GM11168 (cell line): ENCODE measurements around the gene PIP5KL1.

Experiments
- in situ Hi-C: fragments of 300-500 bp; cut with MboI; formaldehyde crosslinking; loops from one replicate; pipeline ENCODE4 v1.12.0; 2022; ENCODE audit warnings: low sequenced_read_pairs; ENCODE audit not compliant: unreplicated experiment

The PIP5KL1 gene

DNA sequence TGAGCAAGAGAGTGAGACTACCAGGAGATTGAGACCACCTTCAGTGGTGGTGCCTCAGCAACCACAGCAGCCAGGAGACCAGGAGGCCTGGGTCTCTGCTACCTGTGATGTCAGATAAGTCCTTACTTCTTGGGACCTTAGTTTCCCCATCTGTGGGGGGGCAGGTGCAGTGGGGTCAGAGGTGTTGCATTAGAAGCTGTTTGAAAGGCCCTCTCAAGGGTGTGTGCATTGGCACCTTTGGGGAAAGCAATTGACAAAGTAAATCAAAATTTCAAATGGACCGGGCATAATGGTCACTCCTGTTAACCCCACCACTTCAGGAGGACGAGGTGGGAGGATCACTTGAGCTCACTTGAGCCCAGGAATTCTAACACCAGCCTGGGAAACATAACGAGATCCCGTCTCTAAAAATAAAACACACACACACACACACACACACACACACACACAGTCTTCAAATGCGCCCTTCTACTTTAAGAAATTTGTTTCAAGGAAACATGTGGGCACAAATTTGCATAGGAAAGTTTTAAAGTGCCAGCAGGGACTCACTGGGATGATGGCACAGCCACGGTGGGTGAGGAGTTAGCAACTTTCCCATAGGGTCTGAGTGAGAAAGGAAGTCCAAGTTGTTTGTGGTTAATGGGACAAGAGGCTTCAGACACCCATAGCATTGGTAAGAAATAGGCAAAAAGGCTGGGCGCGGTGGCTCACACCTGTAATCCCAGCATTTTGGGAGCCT, 51.8 kb downstream of the PIP5KL1 start:
- in situ Hi-C loops = no loop called here

DNA sequence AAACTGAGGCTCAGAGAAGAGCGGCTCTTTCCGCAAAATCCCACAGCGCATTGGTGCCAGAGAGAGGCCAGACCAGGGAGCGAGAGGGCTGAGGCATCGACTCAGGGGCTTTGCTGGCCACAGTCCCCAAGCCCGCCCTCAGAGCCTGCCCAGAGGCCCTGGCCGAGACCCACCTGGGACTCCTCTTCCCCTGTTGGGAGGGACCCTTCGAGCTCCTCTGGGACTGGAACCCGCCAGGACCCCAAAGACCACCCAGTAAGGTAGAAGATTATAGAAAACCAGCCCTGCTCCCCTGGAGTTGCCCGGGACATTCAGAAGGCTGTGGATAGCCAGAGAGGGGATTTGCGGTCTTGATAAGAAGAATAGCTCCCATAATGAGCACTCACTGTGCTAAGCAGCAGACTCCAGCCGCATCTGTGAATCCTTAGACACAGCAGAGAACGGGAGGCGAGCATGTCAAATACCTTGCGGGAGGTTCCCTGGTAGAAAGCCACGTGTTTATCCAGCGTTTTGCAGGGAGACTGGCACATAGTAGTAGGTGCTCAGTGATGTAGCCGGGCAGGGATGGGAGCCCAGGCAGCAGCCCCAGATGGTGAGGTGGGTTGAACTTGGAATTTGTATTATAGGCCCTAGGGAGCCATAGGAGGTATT, 52.5 kb downstream of the PIP5KL1 start:
- in situ Hi-C loops = no loop called here

DNA sequence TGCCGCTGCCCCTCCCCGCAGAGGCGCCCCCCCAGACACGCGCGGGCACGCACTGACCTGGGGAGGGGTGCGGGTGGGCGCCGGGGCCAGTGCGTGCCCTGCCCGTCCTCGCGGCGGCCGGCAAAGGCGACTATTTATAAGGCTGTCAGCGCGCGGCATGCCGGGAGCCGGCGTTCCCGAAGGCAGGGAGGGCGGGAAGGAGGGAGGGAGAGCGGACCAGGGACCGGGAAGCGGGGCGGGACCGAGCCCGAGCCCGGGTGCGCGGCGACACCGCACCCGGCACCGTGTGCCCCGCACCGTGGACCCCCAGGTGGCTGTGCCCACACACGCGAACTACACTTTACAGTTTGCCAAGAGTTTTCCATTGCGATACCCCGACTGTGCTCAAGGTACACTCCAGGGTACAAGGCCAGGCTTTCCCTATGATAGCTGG, 53.0 kb downstream of the PIP5KL1 start, which contains the start of gene AK1:
Gene AK1, minus strand, starts transcription at position 110 of the 433 bp plus-strand sequence. CDS start 3,058 bp downstream, outside the sequence.
- in situ Hi-C loops = no loop called here

DNA sequence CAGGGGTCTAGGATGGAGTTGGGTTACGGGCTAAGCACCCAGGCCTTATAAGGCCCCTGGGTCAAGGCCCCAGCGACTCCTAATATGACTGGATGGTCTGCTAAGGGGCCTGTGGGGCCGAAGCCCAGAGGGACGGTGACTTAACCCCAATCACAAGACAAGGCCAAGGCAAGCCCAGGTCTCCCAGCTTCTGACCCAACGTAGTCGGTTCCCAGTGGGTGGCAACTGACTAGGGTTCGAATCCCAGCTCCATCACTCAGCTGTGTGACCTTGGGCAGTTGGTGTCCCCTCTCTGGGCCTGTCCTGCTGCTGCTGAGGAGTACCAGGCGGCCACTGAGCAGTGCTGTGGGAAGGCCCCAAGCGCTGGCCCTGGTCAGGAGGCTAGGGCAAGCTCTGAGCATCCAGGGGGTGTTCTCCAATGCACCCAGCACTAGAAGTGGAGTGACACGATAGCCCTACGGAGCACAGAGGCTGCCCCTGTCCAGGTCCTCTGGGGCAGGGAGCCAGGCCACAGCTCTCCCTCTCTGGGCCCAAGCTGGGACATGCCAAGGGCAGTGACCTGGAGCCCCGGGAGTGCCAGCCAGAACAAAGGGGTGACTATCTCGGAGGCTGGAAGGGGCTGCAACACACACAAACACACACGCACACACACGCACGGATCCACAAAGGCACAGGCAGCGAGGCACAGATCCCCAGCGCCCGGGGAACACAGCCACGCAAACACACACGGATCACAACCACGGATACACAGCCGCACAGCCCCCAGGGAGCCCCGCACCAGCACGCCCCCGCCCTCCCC, 53.6 kb downstream of the PIP5KL1 start:
- in situ Hi-C loops = no loop called here

DNA sequence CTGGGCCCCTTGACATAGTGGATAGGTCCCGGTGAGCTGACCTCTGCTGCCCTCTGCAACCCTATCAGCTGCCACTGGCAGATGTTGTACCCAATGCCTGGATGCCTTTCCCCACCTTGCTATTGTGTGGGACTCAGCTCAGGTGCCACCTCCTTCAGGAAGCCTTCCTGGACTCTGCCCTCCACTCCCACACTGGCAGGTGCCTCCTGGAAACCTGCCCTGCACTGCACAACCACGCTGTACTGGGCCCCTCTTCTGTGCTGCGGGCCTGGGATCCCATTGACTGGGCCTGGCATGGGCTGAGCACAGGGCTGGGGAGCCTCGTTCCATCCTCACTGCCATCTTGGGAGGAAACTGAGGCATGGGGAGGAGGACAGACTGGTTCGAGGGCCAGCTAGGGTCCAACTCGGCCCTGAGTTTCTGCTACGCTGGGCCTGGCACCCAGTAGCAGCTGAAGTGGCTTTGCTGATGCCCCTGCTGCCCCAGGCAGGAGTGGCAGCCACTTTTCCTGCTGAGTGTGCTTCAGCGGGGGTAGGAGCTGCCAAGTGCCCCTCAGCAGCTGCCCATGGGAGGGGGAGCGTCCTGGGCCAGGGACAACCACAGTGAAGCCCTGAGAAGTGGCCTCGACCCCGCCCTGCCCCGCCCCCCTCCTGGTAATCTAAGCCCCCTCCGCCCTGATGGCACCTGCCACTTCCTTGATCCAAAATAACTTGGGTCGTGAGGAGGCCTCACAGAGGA, 54.4 kb downstream of the PIP5KL1 start:
- in situ Hi-C loops = no loop called here

DNA sequence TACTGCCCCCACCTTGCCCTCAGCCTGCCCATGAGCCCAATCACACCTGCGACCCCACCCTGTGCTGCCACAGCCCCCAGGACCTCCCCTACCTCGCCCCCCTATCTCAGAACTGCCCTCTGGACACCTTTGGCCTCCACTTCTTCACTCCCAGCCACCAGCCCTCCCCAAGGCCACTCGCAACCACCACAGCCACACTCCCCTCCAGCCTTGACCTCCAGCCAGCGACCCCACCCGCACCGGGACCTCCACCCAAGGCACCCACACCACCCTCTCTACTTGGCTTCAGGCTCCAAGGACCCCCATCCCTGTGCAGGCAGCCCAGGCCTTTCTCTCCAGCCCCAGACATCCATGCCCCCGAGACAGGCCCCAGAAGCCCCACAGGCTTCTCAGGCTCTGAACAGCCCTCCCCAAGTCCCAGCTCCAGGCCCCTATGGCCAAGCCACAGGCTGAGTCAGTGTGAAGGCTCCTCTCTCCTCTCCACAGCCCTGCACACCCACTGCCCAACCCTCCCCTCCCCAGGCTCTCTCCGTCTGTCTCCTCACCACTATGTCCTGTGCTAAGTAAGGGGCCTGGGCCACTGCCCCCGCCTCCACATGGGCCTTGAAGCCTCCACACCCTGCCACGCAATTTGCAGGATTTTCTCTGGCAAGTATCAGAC, 55.1 kb downstream of the PIP5KL1 start:
- in situ Hi-C loops = no loop called here

DNA sequence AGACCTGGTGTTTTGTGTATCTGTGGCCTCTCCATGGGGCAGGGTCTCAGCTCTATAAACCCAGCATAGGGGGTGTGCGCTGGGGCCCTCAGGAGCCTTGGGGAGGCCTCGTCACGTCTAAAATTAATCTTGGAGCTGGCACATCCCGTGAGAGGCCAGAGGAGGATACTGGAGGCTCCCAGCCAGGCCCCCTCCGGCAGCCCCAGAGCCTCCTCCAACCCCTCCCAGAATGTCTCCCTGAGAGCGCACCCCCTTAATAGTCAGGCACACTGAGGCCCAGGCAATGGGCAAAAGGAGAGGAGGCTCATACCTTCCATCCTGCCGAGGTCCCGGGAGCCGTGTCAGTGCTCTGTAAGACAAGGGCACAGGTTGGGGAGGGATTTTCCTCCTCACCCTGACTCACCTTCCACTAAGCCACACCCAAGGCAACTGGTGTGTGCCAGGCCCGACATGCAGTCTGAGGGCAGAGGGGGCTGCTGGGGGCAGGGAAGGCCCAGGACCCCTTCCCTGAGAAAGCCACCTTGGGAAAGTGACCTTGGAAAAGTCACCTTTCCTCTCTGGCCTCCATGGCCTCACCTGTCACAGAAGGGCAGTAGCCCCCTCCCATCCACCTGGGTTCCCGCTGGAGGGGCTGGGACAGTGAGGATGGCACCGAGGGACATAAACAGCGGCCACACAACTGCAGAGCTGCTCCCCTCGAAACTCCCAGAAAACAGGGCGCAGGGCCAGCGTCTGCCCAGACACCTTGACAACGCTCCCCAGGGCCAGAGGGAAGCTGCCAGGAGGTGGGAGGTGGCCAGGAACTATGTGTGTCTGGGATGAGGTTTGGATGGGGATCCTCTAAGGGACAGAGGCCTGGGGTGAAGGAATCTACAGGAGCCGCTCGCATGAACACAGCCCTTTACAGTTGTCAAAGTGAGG, 56.0 kb downstream of the PIP5KL1 start:
- in situ Hi-C loops = no loop called here

DNA sequence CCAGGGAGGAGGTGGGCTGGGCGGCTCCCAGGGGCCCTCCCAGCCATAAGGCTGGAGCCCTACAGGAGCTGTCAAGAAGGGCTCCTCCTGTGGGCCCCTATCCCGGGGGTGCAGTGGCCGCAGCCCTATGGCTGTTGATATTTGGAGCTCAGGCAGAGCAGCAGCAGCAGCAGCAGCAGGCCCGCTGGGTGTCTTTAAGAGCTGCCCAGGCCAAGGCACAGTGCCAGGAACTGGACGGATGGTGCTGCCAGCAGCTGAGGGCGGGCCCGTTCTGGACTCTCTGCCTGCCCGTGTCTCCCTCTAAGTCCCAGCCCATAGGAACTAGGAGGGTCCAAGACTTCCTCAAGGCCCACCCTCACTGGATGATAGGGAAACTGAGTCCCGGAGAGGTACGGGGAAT, 56.7 kb downstream of the PIP5KL1 start:
- in situ Hi-C loops = no loop called here

DNA sequence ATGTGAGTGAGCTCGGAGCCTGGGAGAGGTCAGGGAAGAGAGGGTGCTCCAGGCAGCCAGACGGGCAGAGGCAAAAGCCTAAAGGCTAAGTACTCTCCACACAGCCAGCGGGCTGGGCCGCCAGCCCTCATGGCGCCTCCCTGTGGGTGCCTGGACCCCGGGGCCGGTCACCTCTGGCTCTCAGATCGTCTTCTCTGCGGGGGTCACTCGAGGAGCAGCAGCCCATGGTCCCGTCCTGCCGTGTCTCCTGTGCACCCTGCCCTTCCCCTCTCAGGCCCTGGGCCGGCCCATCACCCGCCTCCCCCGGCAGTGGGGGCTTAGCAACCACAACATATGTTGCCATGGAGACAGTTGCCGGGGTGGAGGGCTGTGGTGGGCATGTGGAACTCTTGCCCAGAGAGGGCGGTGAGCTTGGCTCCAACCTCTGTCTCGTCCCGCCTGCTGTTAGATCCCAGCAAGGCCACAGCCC, 57.3 kb downstream of the PIP5KL1 start:
- in situ Hi-C loops = no loop called here

DNA sequence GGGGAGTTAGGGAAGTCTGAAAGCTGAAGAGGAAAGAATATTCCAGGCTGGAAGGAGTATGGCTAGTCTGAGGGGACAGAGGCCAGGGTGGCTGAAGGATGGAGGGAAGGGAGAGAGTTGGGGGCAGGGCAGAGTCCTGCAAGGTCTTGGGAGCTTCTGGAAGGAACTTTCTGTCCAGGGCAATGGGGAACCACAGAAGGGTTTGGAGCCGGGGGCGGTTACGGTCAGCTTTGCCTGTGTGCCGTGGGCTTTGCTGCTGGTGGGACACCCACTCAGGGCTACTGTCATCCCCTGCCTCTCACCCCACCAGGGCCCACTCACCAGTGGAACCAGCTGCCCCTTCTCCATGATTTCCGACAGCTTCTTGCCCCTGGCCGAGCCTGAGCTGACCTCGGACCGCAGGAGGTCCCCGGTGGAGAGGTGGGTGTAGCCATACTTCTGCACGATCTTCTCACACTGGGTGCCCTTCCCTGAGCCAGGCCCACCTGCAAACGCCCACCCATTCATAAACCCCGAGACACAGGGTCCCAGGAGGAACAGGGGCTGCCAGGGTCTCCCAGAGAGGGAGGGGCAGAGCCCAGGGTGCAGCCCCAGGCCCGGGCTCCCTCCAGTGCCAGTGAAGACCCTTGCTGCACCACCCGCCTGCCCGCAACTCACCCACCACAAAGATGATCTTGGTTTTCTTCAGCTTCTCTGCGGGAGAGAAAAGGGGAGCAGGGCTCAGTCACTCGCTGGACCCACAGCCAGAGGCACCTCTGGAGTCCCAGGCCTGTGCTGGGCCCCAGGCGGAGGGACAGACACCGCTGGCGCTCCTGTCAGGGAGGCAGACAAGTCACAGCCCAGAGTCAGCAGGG, 58.0 kb downstream of the PIP5KL1 start:
- in situ Hi-C loops = no loop called here

DNA sequence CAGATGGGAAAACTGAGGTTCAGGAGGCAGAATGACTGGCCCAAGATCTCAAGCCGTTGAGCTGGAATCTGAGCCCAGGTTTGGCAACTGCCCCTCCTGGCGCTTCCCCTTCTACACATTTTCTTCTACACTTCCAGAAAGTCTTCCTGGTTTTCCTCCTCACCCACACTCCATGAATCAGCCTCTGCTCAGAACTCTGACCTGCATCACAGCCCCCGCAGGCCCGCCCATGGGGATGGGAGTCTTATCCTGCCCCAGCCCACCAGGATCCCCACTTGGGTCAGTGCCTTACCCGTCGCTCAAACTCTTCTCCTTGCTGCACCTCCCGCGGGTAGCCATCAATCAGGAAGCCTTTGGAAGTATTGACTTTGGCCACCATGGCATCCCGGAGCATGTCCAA, 59.0 kb downstream of the PIP5KL1 start:
- in situ Hi-C loops = no loop called here

DNA sequence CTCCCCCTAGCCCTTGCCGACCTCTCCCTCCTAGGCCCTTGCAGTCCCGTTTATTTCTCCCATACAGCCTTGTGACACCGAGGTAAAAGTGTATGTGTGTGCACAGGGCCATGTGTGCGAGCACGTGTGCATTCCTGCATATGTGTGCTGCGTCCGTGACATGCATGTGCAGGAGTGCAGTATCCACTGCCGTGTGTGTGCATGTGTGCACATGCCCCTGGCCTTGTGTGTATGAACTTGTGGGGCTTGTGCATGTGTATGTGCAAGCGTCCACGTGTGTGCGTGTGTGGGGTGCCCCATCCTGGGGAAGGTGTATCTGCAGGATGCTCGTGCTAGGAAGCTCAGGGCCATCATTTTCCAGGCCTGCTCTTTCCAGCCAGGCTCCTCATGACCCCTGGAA, 59.7 kb downstream of the PIP5KL1 start:
- in situ Hi-C loops = no loop called here
